ENCODE data around the gene SP3. TPM values are rescaled to one million over a fixed set of nuclear protein-coding genes. Genes with fewer than 3 reads are reported as not detected.

Gene SP3
- total RNA-seq, 1 donor from 2014 or later: 95.8 TPM

- Mint-ChIP-seq H3K4me3 (no peak overlapping the region), H3K4me1 (ENCODE audit: low read depth) (no peaks in the 10 kb centered on the region), H3K27ac (no peak overlapping the region), H3K9me3 (no peaks in the 10 kb centered on the region), H3K36me3 (ENCODE audit: low read depth) (no peaks in the 10 kb centered on the region), H3K27me3 (ENCODE audit: insufficient read depth) (peaks cover 22% of the 10 kb centered on the region)
- no peak for DNase-seq (ENCODE audit: low spot score)
- intact Hi-C loops (cut with micrococcal nuclease): no loop called here
Measured at GRCh38 chr2:173866874-173867618, 98.1 kb downstream of the SP3 start.

- H3K9me3 Mint-ChIP-seq: no peaks in the 10 kb centered on the region
Measured at GRCh38 chr2:173865971-173866873, 99.0 kb downstream of the SP3 start.

GRCh38 chr2:173862612-173863217 is 102.5 kb downstream of the SP3 start:
- Mint-ChIP-seq H3K4me1 (ENCODE audit: low read depth) (peaks cover 22% of the 10 kb centered on the region), H3K9me3 (no peaks in the 10 kb centered on the region), H3K36me3 (ENCODE audit: low read depth) (no peaks in the 10 kb centered on the region)

More at GRCh38 chr2:173865971-173866873, 99.0 kb downstream of the SP3 start:
- no peak for DNase-seq (ENCODE audit: low spot score)
- H3K27ac Mint-ChIP-seq: no peak overlapping the region
- H3K36me3 Mint-ChIP-seq (ENCODE audit: low read depth): no peaks in the 10 kb centered on the region
- intact Hi-C loops (cut with micrococcal nuclease): no loop called here
- no peak overlapping the region for H3K4me3 Mint-ChIP-seq
- no peaks in the 10 kb centered on the region for H3K4me1 Mint-ChIP-seq (ENCODE audit: low read depth)
- peaks cover 22% of the 10 kb centered on the region for H3K27me3 Mint-ChIP-seq (ENCODE audit: insufficient read depth)

GRCh38 chr2:173860566-173860965 is 104.6 kb downstream of the SP3 start:
- Mint-ChIP-seq H3K27ac (no peak overlapping the region), H3K27me3 (ENCODE audit: insufficient read depth) (peaks cover 13% of the 10 kb centered on the region), H3K4me1 (ENCODE audit: low read depth) (peaks cover 22% of the 10 kb centered on the region), H3K36me3 (ENCODE audit: low read depth) (no peaks in the 10 kb centered on the region), H3K4me3 (no peak overlapping the region), H3K9me3 (no peaks in the 10 kb centered on the region)
- no peak for DNase-seq (ENCODE audit: low spot score)
- intact Hi-C loops (cut with micrococcal nuclease): no loop called here

More at GRCh38 chr2:173862612-173863217, 102.5 kb downstream of the SP3 start:
- Mint-ChIP-seq H3K4me3 (no peak overlapping the region), H3K27me3 (ENCODE audit: insufficient read depth) (peaks cover 11% of the 10 kb centered on the region), H3K27ac (no peak overlapping the region)
- no peak for DNase-seq (ENCODE audit: low spot score)
- intact Hi-C loops (cut with micrococcal nuclease): no loop called here

GRCh38 chr2:173860082-173860481 is 105.1 kb downstream of the SP3 start:
- intact Hi-C loops (cut with micrococcal nuclease): no loop called here
- no peaks in the 10 kb centered on the region for H3K36me3 Mint-ChIP-seq (ENCODE audit: low read depth)

GRCh38 chr2:173858291-173858731 is 106.9 kb downstream of the SP3 start:
- peaks cover 5% of the 10 kb centered on the region for H3K27me3 Mint-ChIP-seq (ENCODE audit: insufficient read depth)

More at GRCh38 chr2:173860082-173860481, 105.1 kb downstream of the SP3 start:
- H3K4me1 Mint-ChIP-seq (ENCODE audit: low read depth): peaks cover 22% of the 10 kb centered on the region
- no peak overlapping the region for H3K4me3 Mint-ChIP-seq
- H3K9me3 Mint-ChIP-seq: no peaks in the 10 kb centered on the region
- H3K27me3 Mint-ChIP-seq (ENCODE audit: insufficient read depth): peaks cover 11% of the 10 kb centered on the region
- DNase-seq (ENCODE audit: low spot score): no peak
- no peak overlapping the region for H3K27ac Mint-ChIP-seq

More at GRCh38 chr2:173858291-173858731, 106.9 kb downstream of the SP3 start:
- no peaks in the 10 kb centered on the region for H3K36me3 Mint-ChIP-seq (ENCODE audit: low read depth)
- intact Hi-C loops (cut with micrococcal nuclease): no loop called here
- H3K9me3 Mint-ChIP-seq: no peaks in the 10 kb centered on the region
- no peak overlapping the region for H3K4me3 Mint-ChIP-seq
- DNase-seq (ENCODE audit: low spot score): no peak
- peaks cover 22% of the 10 kb centered on the region for H3K4me1 Mint-ChIP-seq (ENCODE audit: low read depth)
- no peak overlapping the region for H3K27ac Mint-ChIP-seq
